ENCODE measurements around the gene FAM174B.

The FAM174B gene

DNA sequence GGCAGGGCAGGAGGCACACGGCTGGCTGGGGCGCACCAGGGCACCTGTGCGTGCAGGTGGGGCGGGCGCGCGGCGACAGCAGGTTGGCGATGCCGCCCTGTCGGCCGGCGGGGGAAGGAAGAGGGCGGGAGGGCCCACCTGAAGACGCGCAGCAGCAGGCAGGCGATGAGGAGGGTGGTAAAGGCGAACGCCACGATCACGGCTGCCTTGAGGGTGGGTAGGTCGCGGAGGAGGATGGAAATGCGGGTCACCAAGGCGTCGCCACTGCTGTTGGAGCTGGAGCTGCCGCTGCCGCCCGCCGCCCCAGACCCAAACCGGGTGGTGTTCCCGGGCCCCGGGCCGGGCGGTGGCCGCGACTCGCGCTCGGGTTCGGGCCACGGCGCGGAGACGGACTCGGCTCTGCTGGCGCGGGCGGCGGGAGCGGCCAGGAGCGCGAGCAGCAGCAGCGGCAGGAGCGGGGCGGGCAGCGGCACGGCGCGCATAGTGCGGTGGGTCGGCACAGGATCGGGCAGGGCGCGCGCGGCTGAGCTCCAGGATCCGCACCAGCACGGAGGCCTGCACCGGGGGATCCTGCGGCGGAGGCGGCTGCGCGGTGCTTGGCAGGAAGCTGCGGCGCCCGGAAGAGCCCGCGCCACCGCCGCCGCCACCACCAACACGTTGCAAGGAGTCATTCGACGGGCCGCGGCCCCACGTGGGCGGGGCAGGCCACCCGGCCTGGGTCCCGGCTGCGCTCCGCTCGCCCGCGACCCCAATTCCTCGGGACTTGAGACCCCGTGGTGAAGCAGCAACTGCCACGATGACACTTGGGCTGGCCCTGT, at the start of gene FAM174B:
FAM174B (minus strand) TSS at position 598 of the 818 bp plus-strand sequence.
- DNase-seq (ENCODE audit: low read depth) = no peak

DNA sequence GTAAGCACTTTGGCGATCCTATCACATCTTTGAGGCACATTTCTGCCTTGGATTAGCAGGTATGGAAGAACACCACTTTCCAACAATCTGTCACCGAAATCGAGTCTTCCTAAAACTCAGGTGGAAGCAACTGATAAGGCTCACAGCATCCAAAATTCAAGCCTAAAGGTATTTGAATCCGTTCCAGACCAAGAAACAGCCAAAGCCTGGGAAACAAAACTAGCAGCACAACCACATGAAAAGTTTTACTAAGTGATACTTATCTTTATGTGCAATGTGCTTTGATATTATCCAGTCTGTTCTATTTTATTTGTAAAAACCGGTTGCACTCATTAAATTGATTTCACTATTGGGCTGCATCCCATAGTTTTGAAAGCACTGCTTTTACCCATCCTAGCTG, 40.5 kb upstream of the FAM174B start:
- no peak for DNase-seq (ENCODE audit: low read depth)

DNA sequence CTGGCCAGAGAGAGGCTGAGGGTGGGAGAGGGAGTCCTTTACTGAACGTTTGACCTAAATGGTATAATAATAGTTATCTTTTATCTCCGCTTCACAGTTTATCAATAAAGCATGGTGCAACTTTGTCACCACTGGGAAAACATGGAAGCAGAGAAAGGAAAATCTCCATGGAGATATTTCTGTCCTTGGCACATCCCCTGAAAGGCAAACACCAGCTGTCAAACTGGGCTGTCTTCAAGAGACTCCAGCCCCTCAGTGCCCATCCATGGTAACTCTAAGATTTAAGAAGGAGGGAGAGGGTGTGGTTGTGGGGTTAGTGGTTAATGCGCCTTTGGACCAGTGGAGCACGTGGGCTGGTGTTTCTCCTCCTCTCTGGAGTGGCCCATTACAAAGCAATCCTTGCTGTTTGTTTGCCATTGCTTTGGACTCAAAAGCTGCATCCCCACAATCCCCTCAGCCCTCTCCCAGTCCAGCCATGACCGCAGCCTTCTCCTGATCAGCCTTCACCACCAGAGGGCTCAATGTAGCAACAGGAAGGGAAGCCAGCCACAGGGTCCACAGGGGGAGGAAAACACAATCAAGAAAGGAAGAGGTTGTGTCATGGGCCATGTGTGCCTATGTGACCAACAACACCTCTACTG, 38.2 kb upstream of the FAM174B start:
- no peak for DNase-seq (ENCODE audit: low read depth)

DNA sequence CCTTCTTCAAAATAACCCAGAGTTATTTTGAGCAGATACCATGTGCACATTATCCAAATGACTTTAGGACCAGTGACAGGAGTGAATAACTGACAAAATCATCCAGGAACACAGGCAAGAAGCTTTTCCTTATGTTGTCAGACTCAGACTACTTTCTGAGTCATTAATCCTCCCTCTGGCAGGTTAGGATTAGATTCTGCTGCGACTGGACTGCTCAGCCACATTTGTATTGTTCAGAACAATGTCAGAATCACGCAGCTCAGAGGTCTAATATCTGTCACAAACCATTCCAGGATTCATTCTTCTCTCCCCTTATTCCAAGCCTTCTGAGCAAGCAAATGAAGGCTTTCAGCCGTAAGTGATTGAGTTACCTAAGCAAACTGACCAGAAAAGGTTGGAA, 34.8 kb upstream of the FAM174B start:
- DNase-seq (ENCODE audit: low read depth) = no peak

DNA sequence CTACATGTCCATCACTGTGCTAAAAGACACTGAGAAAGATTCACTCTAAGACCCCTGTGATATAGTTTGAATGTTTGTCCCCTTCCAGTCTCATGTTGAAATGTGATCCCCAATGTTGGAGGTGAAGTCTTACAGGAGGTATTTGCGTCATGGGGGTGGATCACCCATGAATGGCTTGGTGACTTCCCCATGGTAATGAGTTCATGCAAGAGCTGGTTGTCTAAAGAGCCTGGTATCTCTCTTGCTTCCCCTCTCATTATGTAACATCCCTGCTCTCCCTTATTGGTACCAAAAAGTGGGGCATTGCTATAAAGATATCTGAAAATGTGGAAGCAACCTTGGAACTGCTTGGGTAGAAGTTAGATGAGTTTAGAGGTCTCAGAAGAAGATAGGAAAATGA, 32.2 kb upstream of the FAM174B start:
- no peak for DNase-seq (ENCODE audit: low read depth)

DNA sequence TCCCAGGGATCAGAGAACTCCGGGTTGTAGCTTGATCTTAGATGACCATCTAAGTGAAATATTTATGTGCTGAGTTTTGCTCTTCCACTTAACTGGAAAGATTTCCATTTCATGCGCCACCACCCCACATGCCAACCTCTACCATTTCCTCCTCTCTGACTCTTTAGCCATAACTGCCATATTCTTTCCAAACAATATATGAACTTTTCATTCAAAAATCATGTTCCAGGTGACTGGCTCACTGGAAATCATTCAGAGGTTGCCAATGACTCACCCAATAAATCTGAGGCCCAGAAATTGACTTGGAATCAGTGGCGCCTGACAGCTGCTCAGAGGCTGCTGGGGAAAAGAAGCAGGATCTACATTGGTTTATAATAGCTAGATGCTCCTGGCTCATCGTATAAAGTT, 31.6 kb upstream of the FAM174B start:
- DNase-seq (ENCODE audit: low read depth) = no peak

DNA sequence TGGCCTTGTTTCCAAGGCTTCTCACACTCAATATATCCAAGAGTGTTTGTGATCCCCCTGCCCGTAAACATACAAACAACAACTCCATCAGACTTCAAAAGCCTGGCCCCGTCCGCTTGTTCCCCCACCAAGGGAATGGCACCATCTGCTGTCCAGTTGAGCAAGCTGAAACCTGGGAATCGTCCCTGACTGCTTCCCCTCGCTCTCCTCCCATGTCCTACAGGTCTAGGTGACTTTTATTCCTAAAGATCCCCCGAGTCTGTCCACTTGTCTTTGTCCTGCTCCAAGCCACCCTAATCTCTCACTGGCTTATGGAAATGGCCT, 27.9 kb upstream of the FAM174B start:
- DNase-seq (ENCODE audit: low read depth) = no peak

DNA sequence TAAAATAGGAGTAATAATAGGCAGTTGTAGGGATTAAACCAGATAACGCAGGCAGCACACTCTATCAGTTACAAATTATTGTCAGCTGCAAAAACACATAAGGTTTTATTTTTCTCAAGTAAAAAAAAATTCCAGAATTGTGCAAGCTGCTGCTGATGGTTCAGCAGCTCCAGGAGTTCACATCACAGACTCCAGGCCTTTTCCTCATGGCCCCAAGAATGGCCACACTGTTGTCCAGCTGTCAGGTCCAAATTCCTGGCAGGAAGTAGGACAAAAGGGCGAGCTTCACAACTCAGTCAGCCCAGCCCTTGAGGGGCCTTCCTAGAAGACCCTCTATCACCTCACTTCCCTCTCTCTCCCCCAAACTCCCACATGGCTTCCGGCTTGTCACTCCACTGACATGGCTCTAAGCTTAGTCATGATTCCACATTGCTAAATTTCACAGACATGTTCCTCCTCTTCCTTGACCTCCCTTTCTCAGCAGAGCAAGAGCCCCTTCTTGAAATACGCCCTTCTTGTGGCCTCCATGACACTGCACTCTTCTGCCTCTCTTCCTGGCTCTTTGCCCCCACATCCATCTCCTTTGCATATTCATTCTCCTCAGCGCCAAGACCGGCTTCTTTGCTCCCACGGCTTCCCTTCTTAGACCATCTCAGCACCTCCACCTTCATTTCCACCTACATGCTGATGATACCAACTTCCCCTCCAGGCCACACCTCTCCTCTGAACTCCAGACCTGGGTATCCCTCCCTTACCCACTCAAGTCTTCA, 27.4 kb upstream of the FAM174B start:
- no peak for DNase-seq (ENCODE audit: low read depth)

DNA sequence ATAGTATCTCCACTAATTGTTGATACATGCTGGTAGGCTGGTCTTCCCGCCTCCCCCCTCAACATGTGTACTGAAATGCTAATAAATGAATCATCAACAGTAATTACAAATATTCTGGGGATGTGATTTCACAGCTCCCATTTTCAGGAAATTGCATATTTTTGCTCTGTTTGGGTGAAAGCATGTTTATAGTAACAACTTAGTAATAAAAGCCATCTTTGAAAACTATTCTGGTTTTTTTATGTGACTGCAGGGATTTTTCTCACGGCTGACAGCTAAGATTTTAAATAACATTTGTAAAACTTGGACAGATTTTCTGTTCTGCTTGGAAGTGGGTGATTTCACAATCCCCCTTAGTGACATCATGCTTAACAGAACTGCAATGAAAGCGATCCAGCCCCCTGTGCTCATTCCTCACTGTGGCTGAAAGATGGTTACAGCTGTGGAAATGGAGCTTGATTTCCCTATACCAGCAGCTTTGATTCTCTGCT, 25.6 kb upstream of the FAM174B start:
- no peak for DNase-seq (ENCODE audit: low read depth)

DNA sequence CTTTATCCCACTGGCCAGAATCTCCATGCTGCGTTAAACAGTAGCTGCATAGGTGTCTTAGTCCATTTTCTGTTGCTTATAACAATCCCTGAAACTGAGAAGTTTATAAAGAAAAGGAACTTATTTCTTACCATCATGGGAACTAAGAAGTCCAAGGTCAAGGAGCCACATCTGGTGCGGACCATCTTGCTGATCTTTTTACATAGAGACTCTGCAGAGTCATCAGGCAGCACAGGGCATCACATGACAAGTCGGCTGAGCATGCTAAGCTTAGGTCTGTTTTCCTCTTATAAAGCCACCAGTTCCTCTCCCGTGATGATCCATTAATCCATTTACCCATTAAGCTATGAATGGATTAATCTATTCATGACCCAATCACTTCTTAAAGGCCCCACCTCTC, 22.4 kb upstream of the FAM174B start:
- no peak for DNase-seq (ENCODE audit: low read depth)

DNA sequence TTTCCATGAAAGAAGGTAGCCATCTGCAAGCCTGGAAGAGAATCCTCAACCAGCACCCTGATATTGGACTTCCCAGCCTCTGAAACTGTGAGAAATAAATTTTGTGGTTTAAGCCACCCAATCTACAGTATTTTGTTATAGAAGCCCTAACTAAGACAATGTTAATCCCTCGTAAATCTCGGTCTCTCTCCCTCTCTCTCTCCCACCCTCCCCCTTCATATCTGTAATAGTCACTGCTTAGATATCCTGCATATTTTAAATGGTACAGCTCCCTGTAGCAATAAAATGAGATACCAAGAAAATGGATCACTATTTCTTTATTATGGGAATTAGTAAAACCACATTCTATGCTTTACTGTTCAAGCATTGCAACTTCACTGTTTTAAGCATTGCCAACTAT, 21.0 kb upstream of the FAM174B start:
- DNase-seq (ENCODE audit: low read depth) = no peak

DNA sequence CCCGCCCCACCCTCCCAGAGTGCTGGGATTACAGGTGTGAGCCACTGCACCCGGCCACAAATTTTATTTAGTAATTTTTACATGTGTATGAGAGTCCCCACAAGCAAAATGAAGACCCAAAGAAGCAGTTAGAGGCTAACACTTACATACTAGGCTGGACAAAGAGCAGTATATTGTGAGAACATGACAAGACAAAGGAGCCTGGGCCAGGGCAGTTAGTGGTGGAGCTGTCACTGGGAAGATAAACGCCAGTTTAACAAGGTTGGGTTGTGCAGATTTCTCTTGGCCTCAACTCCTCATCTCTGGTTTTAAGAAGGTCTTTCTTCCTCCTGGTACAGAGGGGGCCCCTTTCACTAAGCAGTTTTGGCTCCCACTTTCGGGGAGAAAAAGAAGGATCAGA, 19.9 kb upstream of the FAM174B start:
- DNase-seq (ENCODE audit: low read depth) = no peak

DNA sequence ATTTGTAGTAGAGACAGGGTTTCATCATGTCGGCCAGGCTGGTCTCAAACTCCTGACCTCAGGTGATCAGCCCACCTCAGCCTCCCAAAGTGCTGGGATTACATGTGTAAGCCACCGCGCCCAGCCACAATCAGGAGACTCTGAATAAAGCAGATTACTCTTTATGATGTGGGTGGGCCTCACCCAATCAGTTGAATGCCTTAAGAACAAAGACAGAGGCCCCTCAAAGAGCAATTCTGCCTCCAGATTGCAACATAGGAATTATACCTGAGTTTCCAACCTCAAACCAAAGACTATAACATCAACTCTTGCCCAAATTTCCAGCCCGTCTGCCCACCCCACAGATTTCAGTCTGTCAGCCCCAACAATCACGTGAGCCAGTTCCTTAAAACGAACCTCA, 18.8 kb upstream of the FAM174B start:
- DNase-seq (ENCODE audit: low read depth) = no peak

DNA sequence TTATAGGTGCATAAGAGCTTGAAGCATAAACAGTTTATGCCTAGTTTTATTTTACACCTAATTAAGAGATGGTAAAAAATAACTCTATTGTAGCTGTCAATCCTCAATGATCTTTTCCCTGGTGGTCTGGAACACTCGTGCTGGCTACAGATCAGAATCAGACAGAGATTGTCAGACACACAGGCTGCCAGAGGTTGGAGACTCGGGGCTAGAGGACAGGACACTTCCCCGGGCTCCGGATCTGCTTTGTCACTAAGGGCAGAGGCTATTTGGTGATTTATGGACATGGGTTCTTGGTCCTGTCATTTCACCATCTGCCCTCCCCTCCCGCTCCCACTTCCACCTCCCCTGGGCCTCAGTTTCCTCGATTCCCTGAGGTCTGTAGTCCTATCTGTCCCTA, 16.5 kb upstream of the FAM174B start:
- no peak for DNase-seq (ENCODE audit: low read depth)

DNA sequence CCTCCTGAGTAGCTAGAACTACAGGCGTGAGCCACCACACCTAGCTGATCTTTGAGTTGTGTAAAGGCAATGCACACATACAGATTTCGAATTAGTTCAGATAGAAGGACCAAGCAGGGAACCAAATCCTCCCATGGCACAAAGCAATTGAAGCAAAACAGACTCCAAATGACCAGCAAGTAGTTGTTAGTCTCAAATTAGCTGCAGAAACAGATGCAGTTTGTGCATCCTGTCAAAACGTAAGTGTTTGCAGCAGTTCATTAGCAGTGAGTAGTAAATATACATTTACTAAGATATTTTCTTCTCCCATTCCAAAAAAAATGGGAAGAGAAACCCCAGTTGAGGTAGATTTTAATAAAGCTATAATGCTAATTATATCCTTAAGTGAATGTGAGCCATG, 15.8 kb upstream of the FAM174B start:
- DNase-seq (ENCODE audit: low read depth) = no peak

DNA sequence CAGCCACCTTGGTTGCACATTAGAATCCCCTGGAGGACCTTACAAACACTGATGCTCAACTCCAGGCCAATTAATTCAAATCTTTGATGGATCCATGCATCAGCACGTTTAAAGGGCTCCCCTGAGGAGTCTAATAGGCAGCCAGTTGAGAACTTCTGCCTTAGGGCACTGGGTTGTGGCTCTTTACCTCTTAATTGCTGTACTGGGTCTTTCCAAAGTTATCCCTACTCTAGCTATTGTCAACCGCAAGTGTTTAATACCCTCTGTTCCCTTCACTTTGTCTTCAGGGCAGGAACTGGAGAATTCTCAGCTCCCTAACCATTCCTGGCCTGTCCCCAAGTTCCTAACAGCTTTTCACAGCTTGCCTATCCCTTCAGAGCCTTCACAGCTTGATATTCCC, 15.0 kb upstream of the FAM174B start:
- DNase-seq (ENCODE audit: low read depth) = no peak

DNA sequence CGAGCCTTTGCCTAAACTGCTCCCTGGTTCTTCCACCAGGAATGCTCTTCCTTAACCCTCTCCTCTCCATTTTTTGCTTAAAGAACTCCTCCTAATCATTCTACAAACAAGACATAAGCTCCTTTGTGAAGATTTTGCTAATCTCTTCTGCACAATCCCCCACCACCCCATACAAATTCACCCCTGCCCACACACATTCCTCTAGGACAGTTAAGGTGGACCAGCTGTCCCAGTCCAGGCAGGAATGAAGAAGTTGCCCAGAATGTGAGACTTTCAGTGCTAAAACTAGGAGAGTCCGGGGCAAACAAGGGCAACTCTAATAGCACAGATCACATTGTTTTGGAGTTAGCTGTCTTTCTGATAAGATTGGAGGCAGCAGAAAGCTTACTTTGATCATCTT, 13.9 kb upstream of the FAM174B start:
- no peak for DNase-seq (ENCODE audit: low read depth)

DNA sequence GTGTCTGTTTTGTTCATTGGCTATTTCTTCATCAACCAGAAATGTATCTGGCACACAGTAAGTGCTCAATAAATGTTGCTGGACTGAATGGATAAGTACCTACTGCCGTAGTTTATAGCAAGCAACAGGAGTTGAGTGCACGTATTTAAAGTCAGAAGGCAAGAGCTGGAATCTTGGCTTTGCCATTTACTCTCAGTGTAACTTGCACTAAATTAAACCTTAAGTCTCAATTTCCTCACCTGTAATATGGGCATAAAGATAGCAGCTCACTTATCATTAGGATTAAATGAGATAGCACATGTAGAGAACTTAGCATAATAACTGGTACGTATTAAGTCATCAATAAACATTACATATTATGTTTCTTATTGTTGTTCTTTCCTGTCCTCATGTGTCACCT, 13.0 kb upstream of the FAM174B start:
- DNase-seq (ENCODE audit: low read depth) = no peak

DNA sequence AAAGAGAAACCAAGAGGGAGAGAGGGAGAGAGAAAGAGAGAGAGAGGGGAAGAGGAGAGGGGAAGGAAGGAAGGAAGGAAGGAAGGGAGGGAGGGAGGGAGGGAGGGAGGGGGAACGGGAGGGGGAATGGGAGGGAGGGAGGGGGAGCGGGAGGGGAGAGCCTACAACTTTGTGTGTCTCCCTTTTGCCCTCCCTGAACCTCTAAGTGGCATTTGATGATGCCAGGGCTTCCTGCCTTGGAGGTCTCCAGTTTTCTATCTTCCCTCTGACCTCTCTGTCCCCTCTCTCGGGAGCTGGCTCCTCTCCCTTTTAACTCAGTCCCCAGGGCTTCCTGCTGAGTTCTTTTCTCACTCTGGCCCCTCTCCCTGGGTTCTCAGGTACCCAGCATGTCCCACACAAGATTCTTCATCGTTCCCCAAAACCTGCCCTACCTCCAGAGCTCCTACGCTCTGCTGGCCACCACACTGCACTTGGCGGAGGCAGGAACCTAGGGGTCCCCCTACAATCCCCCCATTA, 12.5 kb upstream of the FAM174B start:
- no peak for DNase-seq (ENCODE audit: low read depth)

DNA sequence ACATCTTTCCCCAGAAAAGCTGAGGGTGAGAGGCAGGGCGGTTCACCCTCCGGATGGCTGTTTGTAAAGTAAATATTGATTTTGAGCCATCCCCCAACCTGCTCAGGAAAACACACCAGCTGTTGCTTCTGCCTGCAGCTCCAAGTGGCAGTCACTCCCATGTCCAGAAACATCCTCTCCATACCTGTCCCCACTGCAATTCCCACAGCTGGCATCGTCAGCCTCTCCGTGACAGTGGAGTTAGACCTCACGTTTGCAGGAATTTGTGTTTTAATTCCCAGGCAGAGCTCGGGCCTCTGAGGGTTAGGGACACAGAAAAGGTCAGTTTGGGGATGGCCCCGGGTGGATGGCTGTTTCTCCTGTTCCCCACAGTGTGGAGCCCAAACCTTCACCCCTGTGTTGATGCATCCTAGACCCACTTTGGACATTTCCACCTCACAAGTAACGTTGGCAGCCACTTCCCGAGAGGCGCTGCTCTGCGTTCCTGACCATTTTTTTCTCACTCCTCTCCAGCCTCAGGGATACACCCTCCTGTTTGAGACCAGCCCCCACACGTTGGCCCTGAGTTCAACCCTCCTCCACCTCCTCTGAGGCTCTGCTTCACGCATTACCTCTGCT, 11.8 kb upstream of the FAM174B start:
- no peak for DNase-seq (ENCODE audit: low read depth)

DNA sequence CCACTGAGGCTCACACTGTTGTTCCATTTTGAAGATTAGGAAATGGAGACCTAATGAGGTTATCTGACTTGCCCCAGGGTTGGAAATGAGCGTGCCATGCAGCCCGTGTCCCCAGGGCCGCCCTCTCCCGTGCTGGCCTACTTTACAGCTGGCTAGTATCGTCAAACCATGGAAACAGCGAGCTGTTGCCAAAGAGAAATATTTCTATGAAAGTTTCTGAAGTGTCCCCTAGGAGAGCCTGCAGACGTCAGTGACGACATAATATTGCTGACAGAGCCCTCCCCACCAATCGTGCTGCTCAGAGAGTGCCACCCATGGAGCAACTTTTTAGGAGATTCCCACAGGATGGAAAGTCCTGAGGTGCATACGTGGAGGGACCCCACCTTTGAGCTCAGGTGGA, 11.2 kb upstream of the FAM174B start:
- DNase-seq (ENCODE audit: low read depth) = no peak

DNA sequence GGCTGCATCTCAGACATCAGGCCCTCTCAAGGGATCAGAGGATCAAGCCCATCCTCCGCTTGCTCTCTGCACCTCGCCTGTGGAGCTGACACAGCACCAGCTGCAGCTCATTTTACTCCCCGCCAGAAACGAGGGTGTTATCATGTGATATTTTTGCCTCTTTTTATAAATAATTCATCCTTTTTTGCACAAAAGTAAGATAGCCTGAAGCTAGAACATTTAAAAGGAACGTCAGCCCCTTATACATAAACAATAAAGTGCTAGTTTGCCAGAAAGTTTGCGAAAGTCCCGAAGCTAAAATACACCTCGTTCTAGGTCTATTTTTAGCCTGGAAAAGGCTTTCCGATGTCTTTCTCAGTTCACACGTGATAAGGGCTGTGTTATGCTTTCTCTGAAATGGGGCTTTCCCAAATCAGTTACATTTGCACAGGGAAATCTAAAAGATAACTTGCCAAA, 9.6 kb upstream of the FAM174B start:
- DNase-seq (ENCODE audit: low read depth) = no peak
